Mammary epithelial cell (primary cell): ENCODE measurements around the gene CLTCL1.

Experiments
- CTCF ChIP-seq, 2 donors: IDR thresholded peaks in 1 of 2; conservative IDR thresholded peaks in 1 of 2; 2 replicates each; pipeline ENCODE4 v1.5.1; 2011 to 2012; ENCODE audit warnings: inconsistent platforms in 2 of 2, low read length in 2 of 2, mild to moderate bottlenecking in 2 of 2, control low read depth in 1 of 2, low read depth in 1 of 2; ENCODE audit not compliant: insufficient read depth in 1 of 2; ENCODE audit errors: extremely low read depth in 1 of 2
- EZH2 ChIP-seq: IDR thresholded peaks from 2 replicates; pipeline ENCODE4 v1.6.1; 2012; ENCODE audit warnings: low read length, inconsistent platforms, borderline replicate concordance

- no peak for TF ChIP-seq CTCF (conservative IDR thresholded peaks at IDR 0.05 in 1 of 2, IDR thresholded peaks at IDR 0.05 in 1 of 2; ENCODE audit: extremely low read depth in 1 of 2, insufficient read depth in 1 of 2, low read depth in 1 of 2, low read length in 2 of 2)
- no peak for TF ChIP-seq EZH2
Observed at GRCh38 chr22:19224557-19224956, 67.0 kb downstream of the CLTCL1 start.
